ENCODE results near the gene CACNA2D3.
"Not testable (repeated sequence)": the region's sequence is repeated elsewhere in the genome, so short reads cannot be mapped to it uniquely, and the experiment has no call there.

CACNA2D3 gene

GRCh38 chr3:55069950-55070349, 947.6 kb downstream of the CACNA2D3 start:
- no peak for DNase-seq

GRCh38 chr3:55074796-55075195, 952.4 kb downstream of the CACNA2D3 start:
- no peak for DNase-seq

GRCh38 chr3:55075846-55076245, 953.5 kb downstream of the CACNA2D3 start:
- no peak for DNase-seq

DNA sequence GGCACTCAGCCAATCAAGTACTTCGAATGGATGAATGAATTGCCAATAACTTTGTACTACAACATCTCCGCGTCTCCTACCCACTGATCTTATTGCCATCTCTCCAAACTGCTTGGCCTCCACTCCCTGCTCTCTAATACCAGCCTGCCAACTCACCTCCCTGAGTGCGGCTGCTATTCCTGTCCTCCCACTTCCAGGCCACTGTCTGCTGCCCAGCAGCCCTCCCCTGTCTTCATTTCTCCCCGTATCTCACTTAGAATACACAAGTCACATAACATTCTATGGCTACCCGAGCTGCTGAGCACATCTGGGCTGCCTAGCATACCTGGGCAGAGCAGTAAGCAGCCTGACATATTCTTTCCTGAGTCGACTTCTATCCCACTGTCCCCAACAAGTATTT, 955.4 kb downstream of the CACNA2D3 start:
- no peak for DNase-seq

DNA sequence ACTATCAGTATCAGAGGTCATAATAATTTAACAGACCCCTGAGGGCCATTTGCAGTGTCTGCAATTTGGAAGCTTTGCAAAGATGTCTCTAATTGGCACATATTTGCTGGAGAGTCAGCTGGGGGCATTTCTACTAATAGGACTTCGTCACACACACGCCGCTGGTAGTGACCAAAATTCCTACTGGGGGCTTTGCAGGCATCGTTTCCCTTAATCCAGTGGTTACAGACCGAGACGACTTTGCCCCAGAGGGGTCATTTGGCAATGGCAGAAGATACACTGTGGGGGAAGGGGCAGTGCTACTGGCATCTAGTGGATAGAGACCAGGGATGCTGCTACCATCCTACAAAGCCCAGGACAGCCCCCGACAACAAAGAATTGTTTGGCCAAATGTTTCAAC, 956.5 kb downstream of the CACNA2D3 start:
- no peak for DNase-seq

- no peak for DNase-seq
Measured at GRCh38 chr3:55085231-55085630, 962.9 kb downstream of the CACNA2D3 start.

DNA sequence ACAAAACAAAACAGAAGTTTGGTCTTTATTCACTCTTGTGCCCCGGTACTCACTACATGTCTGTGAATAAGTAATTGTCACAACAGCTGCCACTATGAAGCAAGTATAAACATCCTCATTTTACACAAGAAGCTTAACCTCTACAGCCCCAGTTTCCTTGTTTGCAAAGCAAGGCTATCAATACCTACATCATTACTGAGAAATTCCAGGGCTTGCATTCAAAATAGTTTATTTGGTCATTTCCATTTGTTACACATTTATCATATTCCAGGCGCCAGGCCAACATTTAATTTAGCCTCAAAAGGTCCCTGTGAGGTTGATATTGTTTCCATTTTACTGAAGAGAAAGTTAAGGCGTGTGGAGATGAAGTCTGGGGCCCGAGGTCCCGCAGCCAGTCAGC, 966.9 kb downstream of the CACNA2D3 start:
- no peak for DNase-seq

DNA sequence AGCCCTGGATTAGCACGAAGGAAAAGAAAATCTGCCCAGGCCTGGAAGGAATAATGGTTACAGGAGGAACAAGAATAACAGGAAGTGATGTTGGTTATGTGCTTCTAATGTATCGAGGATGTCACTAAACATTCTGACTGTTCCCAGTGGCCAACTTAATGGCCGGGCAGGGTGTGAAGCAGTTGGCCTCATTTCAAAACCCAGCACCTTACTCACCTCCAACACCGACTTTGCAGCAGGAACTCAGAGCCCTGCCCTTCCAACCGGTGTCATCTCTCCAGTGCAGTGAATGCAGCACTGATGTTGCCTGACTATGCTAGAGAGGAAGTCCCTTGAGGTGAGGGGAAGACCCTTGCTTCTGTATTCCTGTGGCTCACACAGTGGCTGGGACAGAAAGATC, 967.9 kb downstream of the CACNA2D3 start:
- DNase-seq = no peak

DNA sequence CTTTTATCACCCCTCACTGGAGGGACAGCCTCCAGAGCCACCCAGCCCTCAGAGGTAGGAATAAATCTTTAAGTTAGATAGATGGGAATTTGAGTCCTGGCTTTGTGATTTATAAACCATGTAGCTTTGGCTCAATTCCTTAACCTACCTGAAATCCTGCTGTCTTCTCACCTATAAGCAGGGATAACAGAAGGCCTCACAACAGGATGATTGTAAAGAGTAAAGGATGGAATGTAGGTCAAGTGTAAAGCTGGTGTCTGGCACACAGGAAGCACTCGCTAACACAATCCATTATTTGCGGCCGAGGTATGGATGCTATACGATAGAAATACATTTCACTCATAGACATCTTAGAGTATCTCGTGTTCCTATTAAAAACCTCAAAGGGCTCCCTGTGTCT, 968.4 kb downstream of the CACNA2D3 start:
- DNase-seq = no peak

- DNase-seq = no peak
Measured at GRCh38 chr3:55091381-55092225, 969.3 kb downstream of the CACNA2D3 start.

DNA sequence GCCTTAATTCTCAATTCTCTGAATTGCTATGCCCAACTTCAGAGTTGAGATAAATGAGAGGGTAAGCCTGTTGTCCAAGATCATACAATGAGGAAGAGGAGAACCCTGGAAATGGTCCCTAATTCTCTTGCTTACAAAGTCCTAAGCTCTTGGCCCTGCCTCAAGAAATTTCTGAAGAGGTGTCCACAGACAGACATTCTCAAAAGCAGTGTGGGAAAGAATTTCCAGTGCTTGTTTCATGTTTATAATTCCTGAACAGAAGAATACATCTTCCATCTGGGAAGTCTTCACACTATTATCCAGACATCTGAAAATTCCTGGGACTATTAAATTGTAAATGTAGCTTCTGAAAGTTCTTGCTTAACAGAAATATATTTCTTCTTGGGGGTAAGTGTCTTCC, 972.3 kb downstream of the CACNA2D3 start:
- no peak for DNase-seq

- DNase-seq = no peak
Measured at GRCh38 chr3:55097441-55097840, 975.1 kb downstream of the CACNA2D3 start.

- no peak for DNase-seq
Measured at GRCh38 chr3:55105647-55106046, 983.3 kb downstream of the CACNA2D3 start.

DNA sequence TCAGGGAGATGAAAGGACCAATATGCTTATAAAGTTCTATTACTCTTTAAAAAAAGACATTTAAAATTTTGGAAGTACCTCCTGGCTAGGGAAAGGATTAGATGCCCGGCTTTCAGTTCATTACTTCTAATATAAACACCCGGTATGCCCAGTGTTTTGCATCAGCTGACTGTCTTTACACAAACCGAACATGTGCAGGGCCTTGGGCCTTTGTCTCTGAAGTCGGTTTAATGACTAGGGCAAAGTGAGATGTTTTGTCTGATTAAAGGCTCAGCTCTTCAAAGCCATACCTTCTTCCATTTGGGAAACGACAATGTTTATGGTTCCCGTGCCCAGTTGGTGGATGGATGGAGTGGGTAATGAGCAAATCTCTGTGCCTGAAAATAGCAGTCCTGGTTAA, 984.8 kb downstream of the CACNA2D3 start:
- DNase-seq = no peak

- DNase-seq = not testable (repeated sequence)
Measured at GRCh38 chr3:55111906-55112305, 989.6 kb downstream of the CACNA2D3 start.

DNA sequence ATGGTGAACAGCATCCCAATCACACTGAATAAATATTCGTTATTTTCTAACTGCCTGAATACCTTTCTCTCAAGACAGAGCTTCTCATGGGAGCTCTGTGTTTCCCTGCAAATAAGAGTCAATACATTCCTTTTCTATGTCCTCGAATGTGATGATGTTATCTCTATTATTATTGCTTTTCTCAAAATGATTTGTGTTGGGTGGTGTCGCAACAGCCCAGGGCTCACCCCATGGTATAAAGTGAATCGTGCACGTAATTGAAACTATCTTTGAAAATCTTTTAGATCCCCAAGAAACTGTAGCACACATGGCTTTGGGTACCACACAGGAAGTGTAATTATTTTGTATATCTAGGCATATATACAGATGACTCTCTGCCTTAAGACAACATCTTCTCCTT, 996.1 kb downstream of the CACNA2D3 start:
- no peak for DNase-seq

GRCh38 chr3:55119268-55119667, 996.9 kb downstream of the CACNA2D3 start:
- no peak for DNase-seq

DNA sequence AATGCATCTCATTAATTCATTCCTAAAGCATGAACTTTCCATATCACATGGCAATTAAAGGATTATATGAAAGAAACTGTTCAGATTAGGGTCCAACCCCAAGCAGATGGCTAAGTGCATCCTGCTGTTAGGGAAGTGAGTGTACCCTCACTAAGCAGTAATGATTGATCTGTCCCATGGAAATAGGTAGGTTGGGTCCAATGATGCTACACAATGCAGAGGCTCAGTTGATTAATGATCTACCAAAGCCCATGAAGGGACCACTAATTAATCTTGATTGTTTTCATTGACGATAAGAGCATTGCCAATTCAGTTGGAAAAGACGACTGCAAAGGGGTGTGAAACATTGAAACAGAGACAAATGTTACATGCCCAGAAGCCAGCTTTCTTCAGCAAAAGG, 1000.0 kb downstream of the CACNA2D3 start:
- DNase-seq = no peak
